Fibroblast of lung (primary cell): ENCODE measurements around the gene HSPG2.
"Not testable (repeated sequence)": the region's sequence is repeated elsewhere in the genome, so short reads cannot be mapped to it uniquely, and the experiment has no call there.

Experiments
- EZH2 ChIP-seq: IDR thresholded peaks from 2 replicates; pipeline ENCODE4 v1.5.1; 2012; ENCODE audit warnings: low read length, control low read depth, mild to moderate bottlenecking; ENCODE audit errors: missing control alignments
- TF ChIP-seq, protein P1 (sequence below), 2 donors: IDR thresholded peaks in 1 of 2; conservative IDR thresholded peaks in 1 of 2; 1 replicate in 1 of 2; 2 replicates in 1 of 2; pipeline ENCODE4 v1.5.1; 2011 to 2012; ENCODE audit warnings: low read length in 2 of 2, control low read depth in 1 of 2, inconsistent platforms in 1 of 2, low read depth in 1 of 2, mild to moderate bottlenecking in 1 of 2

DNA sequence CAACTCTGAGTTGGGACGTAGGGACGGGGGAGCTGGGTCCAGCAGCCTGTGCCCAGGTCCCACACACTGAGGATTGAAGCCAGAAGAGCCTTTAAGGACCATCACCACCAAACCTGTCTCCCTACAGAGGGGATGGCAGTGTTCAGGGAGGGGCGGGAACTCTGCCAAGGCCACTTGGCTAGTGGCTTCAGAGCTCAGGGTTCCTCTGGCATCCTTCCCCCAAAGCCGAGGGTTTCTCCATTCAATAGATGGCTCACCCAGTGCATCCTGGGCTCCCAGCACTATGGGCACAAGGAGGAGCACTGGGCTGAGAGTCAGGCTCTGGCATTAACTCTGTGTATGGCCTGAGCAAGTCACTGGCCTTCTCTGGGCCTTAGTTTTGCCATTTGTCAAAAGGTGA, 44.1 kb upstream of the HSPG2 start:
- TF ChIP-seq, protein P1, sequence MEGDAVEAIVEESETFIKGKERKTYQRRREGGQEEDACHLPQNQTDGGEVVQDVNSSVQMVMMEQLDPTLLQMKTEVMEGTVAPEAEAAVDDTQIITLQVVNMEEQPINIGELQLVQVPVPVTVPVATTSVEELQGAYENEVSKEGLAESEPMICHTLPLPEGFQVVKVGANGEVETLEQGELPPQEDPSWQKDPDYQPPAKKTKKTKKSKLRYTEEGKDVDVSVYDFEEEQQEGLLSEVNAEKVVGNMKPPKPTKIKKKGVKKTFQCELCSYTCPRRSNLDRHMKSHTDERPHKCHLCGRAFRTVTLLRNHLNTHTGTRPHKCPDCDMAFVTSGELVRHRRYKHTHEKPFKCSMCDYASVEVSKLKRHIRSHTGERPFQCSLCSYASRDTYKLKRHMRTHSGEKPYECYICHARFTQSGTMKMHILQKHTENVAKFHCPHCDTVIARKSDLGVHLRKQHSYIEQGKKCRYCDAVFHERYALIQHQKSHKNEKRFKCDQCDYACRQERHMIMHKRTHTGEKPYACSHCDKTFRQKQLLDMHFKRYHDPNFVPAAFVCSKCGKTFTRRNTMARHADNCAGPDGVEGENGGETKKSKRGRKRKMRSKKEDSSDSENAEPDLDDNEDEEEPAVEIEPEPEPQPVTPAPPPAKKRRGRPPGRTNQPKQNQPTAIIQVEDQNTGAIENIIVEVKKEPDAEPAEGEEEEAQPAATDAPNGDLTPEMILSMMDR (conservative IDR thresholded peaks at IDR 0.05 in 1 of 2, IDR thresholded peaks at IDR 0.05 in 1 of 2; ENCODE audit: low read depth in 1 of 2, low read length in 2 of 2) = not testable (repeated sequence)
- not testable (repeated sequence) for TF ChIP-seq EZH2
